Suprapubic skin (tissue), 4 donors: Measurements from ENCODE around the gene CLASP1. TPM values are rescaled to one million over a fixed set of nuclear protein-coding genes. Genes with fewer than 3 reads are reported as not detected.

Source experiments
- DNase-seq, 2 donors: peaks; one replicate each; pipeline ENCODE4 v3.0.0-alpha.2; 2019; ENCODE audit warnings: low spot score in 2 of 2
- H3K27ac ChIP-seq: fragments of 200-600 bp; sonication (generic); one replicate; pipeline ENCODE4 v1.5.1; 2019
- H3K27me3 ChIP-seq: fragments of 200-600 bp; sonication (generic); one replicate; pipeline ENCODE4 v1.5.1; 2019
- H3K36me3 ChIP-seq: fragments of 200-600 bp; sonication (generic); one replicate; pipeline ENCODE4 v1.5.1; 2019
- H3K4me1 ChIP-seq: fragments of 200-600 bp; sonication (generic); one replicate; pipeline ENCODE4 v1.5.1; 2019
- H3K4me3 ChIP-seq: fragments of 200-600 bp; sonication (generic); one replicate; pipeline ENCODE4 v1.5.1; 2019; ENCODE audit warnings: mild to moderate bottlenecking
- H3K9me3 ChIP-seq: fragments of 200-600 bp; sonication (generic); one replicate; pipeline ENCODE4 v1.5.1; 2019
- EP300 ChIP-seq: sonication (generic); formaldehyde crosslinking; IDR thresholded peaks from one replicate; pipeline ENCODE4 v1.6.1; 2017; ENCODE audit warnings: antibody characterized with exemption
- POLR2A ChIP-seq, 2 donors: fragments of 450-650 bp; IDR thresholded peaks; one replicate each; pipeline ENCODE4 v1.6.1; 2017; ENCODE audit warnings: antibody characterized with exemption in 2 of 2, mild to moderate bottlenecking in 2 of 2, moderate library complexity in 2 of 2
- POLR2AphosphoS5 ChIP-seq, 3 donors: sonication (generic); formaldehyde crosslinking; IDR thresholded peaks; one replicate each; pipeline ENCODE4 v1.6.1; 2017; ENCODE audit warnings: antibody characterized with exemption in 3 of 3
- WGBS: methylation state at CpG from one replicate; pipeline ENCODE4 v1.1.5; 2018; 5-methylcytosine and 5-hydroxymethylcytosine counted together
- total RNA-seq, 4 donors: library from RNA; depleted of rRNA; stranded (reverse); fragments of >200 nt; gene quantifications; one replicate each; pipeline ENCODE4 v1.1.0, GENCODE V29; 2016
- TF ChIP-seq, protein P1 (sequence below), 2 donors: fragments of 200-600 bp in 1 of 2; fragments of 450-650 bp in 1 of 2; sonication (generic) in 1 of 2; IDR thresholded peaks; one replicate each; pipeline ENCODE4 v1.5.1; 2016 to 2019; ENCODE audit warnings: antibody characterized with exemption in 2 of 2, mild to moderate bottlenecking in 1 of 2, moderate library complexity in 1 of 2

The CLASP1 gene
- total RNA-seq, 4 donors from 2014 or later = 53.3 to 99.5 (median 67.6) TPM

DNA sequence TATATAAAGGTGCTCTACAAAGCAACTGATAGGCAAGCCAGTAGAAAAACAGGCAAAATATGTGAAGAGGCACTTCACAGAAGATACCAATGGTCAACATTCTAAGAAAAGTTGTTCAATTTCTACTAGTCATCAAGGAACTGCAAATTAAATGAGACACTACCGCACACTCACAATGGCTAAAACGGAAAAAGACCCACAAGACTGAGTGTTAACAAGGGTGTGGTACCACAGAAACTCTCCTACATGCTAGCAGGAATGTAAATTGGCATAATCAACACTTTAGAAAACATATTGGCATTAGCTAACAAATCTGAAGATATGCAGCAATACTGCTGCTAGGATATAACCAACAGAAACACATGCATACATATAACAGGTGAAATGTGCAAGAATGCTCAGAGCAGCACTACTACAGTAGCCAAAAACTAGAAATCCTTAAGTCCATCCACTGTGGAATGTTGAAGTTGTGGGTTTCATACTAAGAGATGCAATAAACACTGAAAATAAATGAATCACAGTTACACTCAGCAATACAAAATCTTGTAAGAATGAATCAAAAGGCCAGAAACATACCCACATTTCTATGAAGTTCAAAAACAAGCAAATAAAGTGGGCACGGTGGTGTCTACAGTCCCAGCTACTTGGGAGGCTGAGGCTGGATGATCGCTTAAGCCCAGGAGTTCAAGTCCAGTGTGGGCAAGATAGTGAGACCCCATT is 109.4 kb downstream of the CLASP1 start:
- no peaks in the 10 kb centered on the region for H3K27me3 ChIP-seq
- no peaks in the 10 kb centered on the region for H3K9me3 ChIP-seq
- 60% methylated on average over 4 of the region's 4 CpGs for WGBS
- H3K4me3 ChIP-seq = no peak overlapping the region
- no peaks in the 10 kb centered on the region for H3K36me3 ChIP-seq
- no peak for DNase-seq
- peaks cover 21% of the 10 kb centered on the region for H3K4me1 ChIP-seq
- no peak for TF ChIP-seq POLR2AphosphoS5 (IDR thresholded peaks at IDR 0.05)
- no peak for TF ChIP-seq EP300
- no peak for TF ChIP-seq POLR2A (IDR thresholded peaks at IDR 0.05)
- TF ChIP-seq, protein P1, sequence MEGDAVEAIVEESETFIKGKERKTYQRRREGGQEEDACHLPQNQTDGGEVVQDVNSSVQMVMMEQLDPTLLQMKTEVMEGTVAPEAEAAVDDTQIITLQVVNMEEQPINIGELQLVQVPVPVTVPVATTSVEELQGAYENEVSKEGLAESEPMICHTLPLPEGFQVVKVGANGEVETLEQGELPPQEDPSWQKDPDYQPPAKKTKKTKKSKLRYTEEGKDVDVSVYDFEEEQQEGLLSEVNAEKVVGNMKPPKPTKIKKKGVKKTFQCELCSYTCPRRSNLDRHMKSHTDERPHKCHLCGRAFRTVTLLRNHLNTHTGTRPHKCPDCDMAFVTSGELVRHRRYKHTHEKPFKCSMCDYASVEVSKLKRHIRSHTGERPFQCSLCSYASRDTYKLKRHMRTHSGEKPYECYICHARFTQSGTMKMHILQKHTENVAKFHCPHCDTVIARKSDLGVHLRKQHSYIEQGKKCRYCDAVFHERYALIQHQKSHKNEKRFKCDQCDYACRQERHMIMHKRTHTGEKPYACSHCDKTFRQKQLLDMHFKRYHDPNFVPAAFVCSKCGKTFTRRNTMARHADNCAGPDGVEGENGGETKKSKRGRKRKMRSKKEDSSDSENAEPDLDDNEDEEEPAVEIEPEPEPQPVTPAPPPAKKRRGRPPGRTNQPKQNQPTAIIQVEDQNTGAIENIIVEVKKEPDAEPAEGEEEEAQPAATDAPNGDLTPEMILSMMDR (IDR thresholded peaks at IDR 0.05) = no peak
- H3K27ac ChIP-seq = no peak overlapping the region

DNA sequence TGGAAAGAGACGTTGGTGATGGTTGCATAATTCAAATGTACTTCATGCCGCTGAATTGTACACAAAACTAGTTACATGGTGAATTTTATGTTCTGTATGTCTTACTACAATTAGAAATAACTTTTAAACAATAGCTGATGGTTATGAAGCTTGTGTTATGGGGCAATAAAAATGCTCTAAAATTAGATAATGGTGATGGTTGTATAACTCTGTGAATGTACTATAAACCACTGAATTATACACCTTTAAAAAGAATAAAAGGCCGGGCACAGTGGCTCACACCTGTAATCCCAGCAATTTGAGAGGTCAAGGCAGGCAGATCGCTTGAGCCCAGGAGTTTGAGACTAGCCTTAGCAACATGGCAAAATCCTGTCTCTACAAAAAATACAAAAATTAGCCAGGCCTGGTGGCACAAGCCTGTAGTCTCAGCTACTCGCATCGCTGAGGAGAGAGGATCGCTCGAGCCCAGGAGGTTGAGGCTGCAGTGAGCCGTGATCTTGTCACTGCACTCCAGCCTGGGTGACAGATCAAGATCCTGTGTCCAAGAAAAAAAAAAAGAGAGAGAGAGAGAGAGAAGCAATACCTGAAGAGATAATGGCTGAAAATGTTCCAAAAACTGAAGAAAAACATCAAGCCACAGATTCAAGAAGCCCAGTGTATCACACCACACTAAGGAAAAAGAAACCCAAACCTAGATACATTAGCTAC is 112.3 kb downstream of the CLASP1 start:
- no peak overlapping the region for H3K27ac ChIP-seq
- no peaks in the 10 kb centered on the region for H3K36me3 ChIP-seq
- WGBS = 84% methylated on average over 9 of the region's 9 CpGs
- TF ChIP-seq POLR2A (IDR thresholded peaks at IDR 0.05) (no peak), POLR2AphosphoS5 (IDR thresholded peaks at IDR 0.05) (no peak), EP300 (no peak)
- TF ChIP-seq, protein P1 (IDR thresholded peaks at IDR 0.05) = no peak
- DNase-seq = no peak
- H3K27me3 ChIP-seq = no peaks in the 10 kb centered on the region
- no peaks in the 10 kb centered on the region for H3K9me3 ChIP-seq
- peaks cover 17% of the 10 kb centered on the region for H3K4me1 ChIP-seq
- H3K4me3 ChIP-seq = no peak overlapping the region

GRCh38 chr2:121536347-121536746 is 112.9 kb downstream of the CLASP1 start:
- no peaks in the 10 kb centered on the region for H3K9me3 ChIP-seq
- H3K27me3 ChIP-seq = no peaks in the 10 kb centered on the region
- no peak overlapping the region for H3K4me3 ChIP-seq
- TF ChIP-seq POLR2A (IDR thresholded peaks at IDR 0.05) (no peak), POLR2AphosphoS5 (IDR thresholded peaks at IDR 0.05) (no peak), EP300 (no peak)
- TF ChIP-seq, protein P1 (IDR thresholded peaks at IDR 0.05) = no peak
- peaks cover 23% of the 10 kb centered on the region for H3K4me1 ChIP-seq
- DNase-seq = no peak
- H3K36me3 ChIP-seq = no peaks in the 10 kb centered on the region
- no peak overlapping the region for H3K27ac ChIP-seq
- WGBS = 63% methylated on average over 1 of the region's 1 CpG

- no peaks in the 10 kb centered on the region for H3K27me3 ChIP-seq
- no peak for DNase-seq
- TF ChIP-seq, protein P1 (IDR thresholded peaks at IDR 0.05) = no peak
- TF ChIP-seq POLR2AphosphoS5 (IDR thresholded peaks at IDR 0.05) = no peak
- TF ChIP-seq EP300 = no peak
- no peak for TF ChIP-seq POLR2A (IDR thresholded peaks at IDR 0.05)
- H3K27ac ChIP-seq = no peak overlapping the region
- no peak overlapping the region for H3K4me3 ChIP-seq
- no peaks in the 10 kb centered on the region for H3K36me3 ChIP-seq
- H3K4me1 ChIP-seq = peaks cover 21% of the 10 kb centered on the region
- H3K9me3 ChIP-seq = no peaks in the 10 kb centered on the region
Observed at GRCh38 chr2:121534007-121534406, 115.3 kb downstream of the CLASP1 start.

- 60% methylated on average over 6 of the region's 6 CpGs for WGBS
- Histone ChIP-seq H3K4me1 (peaks cover 30% of the 10 kb centered on the region), H3K9me3 (no peaks in the 10 kb centered on the region), H3K4me3 (no peak overlapping the region), H3K36me3 (no peaks in the 10 kb centered on the region), H3K27ac (no peak overlapping the region), H3K27me3 (no peaks in the 10 kb centered on the region)
- no peak for TF ChIP-seq POLR2A (IDR thresholded peaks at IDR 0.05)
- no peak for DNase-seq
Observed at GRCh38 chr2:121532894-121533293, 116.4 kb downstream of the CLASP1 start.
